Measurements from ENCODE around the gene TXLNA. TPM values are rescaled to one million over a fixed set of nuclear protein-coding genes. Genes with fewer than 3 reads are reported as not detected.

TXLNA gene
- total RNA-seq, 1 experiment from 2014 or later: 49.8 TPM

DNA sequence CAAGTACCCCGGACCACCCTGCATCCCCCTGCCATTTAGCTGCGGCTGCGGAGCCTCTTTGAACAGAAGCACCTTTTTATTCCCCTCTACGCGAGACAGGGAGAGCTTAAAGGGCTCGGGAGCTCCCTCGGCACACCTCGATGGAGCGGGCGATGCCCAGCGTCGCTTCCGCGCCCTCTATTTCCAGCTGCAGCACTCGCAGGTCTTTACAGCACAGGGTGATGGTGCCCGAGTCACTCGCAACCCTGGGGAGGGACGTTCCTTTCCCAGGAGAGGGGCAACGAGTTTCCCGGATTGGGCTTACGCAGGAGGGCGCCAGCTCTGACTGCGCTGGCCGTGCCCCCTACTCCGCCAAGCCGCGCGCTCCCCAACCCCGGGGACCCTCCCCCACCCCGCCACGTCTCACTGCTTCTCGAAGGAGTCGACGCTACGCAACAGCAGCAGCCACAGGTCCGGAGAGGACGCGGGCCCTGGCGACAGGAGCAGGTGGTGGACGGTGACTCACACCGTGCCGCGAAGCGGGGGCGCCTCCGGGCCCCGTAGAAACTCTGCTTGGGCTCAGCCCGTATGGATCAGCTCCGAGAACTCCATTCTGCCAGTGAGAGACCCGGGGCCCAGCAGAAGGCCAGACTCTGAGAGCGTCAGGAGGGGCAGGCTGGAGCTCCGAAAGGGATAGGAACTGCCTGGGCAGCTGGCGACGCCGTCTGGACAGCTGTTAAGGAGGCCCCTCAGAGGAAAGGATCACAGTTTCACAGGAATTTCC lies 61.7 kb downstream of the TXLNA start (continued):
- TF ChIP-seq MXD4 (CRISPR knock-in tag; IDR thresholded peaks at IDR 0.05; ENCODE audit: borderline replicate concordance) (no peak), ZNF317 (CRISPR knock-in tag; IDR thresholded peaks at IDR 0.05; ENCODE audit: borderline replicate concordance, low read depth) (no peak), SMAD3 (CRISPR knock-in tag; IDR thresholded peaks at IDR 0.05; ENCODE audit: borderline replicate concordance) (no peak), ESRRA (CRISPR knock-in tag; IDR thresholded peaks at IDR 0.05; ENCODE audit: borderline replicate concordance) (no peak), TEAD1 (CRISPR knock-in tag; IDR thresholded peaks at IDR 0.05) (0 out of 2 replicates have a peak, but pooled peaks have one; percentile 24)
- TF ChIP-seq, protein P1, sequence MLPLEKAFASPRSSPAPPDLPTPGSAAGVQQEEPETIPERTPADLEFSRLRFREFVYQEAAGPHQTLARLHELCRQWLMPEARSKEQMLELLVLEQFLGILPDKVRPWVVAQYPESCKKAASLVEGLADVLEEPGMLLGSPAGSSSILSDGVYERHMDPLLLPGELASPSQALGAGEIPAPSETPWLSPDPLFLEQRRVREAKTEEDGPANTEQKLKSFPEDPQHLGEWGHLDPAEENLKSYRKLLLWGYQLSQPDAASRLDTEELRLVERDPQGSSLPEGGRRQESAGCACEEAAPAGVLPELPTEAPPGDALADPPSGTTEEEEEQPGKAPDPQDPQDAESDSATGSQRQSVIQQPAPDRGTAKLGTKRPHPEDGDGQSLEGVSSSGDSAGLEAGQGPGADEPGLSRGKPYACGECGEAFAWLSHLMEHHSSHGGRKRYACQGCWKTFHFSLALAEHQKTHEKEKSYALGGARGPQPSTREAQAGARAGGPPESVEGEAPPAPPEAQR (CRISPR knock-in tag; IDR thresholded peaks at IDR 0.05): no peak
- TF ChIP-seq, protein P2, sequence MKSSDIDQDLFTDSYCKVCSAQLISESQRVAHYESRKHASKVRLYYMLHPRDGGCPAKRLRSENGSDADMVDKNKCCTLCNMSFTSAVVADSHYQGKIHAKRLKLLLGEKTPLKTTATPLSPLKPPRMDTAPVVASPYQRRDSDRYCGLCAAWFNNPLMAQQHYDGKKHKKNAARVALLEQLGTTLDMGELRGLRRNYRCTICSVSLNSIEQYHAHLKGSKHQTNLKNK (CRISPR knock-in tag; IDR thresholded peaks at IDR 0.05): no peak
- TF ChIP-seq, protein P3, sequence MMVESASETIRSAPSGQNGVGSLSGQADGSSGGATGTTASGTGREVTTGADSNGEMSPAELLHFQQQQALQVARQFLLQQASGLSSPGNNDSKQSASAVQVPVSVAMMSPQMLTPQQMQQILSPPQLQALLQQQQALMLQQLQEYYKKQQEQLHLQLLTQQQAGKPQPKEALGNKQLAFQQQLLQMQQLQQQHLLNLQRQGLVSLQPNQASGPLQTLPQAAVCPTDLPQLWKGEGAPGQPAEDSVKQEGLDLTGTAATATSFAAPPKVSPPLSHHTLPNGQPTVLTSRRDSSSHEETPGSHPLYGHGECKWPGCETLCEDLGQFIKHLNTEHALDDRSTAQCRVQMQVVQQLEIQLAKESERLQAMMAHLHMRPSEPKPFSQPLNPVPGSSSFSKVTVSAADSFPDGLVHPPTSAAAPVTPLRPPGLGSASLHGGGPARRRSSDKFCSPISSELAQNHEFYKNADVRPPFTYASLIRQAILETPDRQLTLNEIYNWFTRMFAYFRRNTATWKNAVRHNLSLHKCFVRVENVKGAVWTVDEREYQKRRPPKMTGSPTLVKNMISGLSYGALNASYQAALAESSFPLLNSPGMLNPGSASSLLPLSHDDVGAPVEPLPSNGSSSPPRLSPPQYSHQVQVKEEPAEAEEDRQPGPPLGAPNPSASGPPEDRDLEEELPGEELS (CRISPR knock-in tag; IDR thresholded peaks at IDR 0.05): peak; percentile 59; the same call in 1 of the 2 replicates
- TF ChIP-seq, protein P4, sequence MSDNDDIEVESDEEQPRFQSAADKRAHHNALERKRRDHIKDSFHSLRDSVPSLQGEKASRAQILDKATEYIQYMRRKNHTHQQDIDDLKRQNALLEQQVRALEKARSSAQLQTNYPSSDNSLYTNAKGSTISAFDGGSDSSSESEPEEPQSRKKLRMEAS (CRISPR knock-in tag; IDR thresholded peaks at IDR 0.05): peak; percentile 83
- TF ChIP-seq, protein P5, sequence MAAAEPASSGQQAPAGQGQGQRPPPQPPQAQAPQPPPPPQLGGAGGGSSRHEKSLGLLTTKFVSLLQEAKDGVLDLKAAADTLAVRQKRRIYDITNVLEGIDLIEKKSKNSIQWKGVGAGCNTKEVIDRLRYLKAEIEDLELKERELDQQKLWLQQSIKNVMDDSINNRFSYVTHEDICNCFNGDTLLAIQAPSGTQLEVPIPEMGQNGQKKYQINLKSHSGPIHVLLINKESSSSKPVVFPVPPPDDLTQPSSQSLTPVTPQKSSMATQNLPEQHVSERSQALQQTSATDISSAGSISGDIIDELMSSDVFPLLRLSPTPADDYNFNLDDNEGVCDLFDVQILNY (CRISPR knock-in tag; IDR thresholded peaks at IDR 0.05): peak; percentile 42; the same call in 1 of the 2 replicates

DNA sequence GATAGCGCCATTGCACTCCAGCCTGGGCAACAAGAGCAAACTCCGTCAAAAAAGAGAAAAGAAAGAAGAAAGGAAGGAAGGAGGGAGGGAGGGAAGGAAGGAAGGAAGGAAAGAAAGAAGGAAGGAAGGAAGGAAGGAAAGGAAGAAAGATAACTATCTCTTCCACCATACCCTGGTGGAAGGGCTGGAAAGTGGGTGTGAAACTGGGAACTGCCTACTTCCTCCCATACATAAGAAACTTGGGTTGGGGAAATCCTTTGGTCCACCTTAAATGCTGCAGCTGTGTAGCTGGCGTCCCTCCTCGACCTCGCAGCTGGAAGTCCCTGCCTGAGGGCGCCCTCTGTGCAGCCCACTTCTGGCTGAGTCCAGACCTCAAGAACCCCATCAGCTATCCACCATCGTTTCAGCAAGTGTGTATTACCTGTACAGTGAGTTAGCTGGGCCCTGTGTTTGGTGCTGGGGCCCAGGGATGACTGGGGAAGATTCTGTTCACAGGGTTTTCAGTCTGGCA lies 62.9 kb downstream of the TXLNA start:
- Mint-ChIP-seq H3K27me3 (ENCODE audit: low read depth) (peaks cover 3% of the 10 kb centered on the region; the same call in 1 of the 2 replicates), H3K36me3 (no peaks in the 10 kb centered on the region), H3K4me3 (peak overlapping the region; percentile 84), H3K4me1 (peaks cover 23% of the 10 kb centered on the region), H3K9me3 (no peaks in the 10 kb centered on the region), H3K27ac (peak overlapping the region; percentile 66; the same call in 1 of the 2 replicates)
- POLR2A ChIA-PET: interaction anchor here (0.6 kb wide), 1 partner anchor 142 kb away, joined by 3 read pairs; no protein-coding TSS in a partner anchor
- CTCF ChIA-PET: interaction anchor here (0.8 to 3.3 kb wide), 6 partner anchors 22 to 108 kb away, joined by 3 to 14 read pairs (median 4); no protein-coding TSS in a partner anchor
- ATAC-seq (no peak), DNase-seq (ENCODE audit: low spot score) (peak; percentile 23)
- TF ChIP-seq FOXK1 (CRISPR knock-in tag; IDR thresholded peaks at IDR 0.05) (no peak), JAZF1 (CRISPR knock-in tag; IDR thresholded peaks at IDR 0.05) (no peak), TCF7 (CRISPR knock-in tag; IDR thresholded peaks at IDR 0.05; ENCODE audit: low read depth) (no peak), CREM (CRISPR knock-in tag; IDR thresholded peaks at IDR 0.05) (no peak), CREB1 (CRISPR knock-in tag; IDR thresholded peaks at IDR 0.05) (no peak), FOXJ3 (CRISPR knock-in tag; IDR thresholded peaks at IDR 0.05; ENCODE audit: borderline replicate concordance) (no peak), ZNF416 (CRISPR knock-in tag; IDR thresholded peaks at IDR 0.05) (no peak), NR2C2 (CRISPR knock-in tag; IDR thresholded peaks at IDR 0.05) (no peak), GTF2I (CRISPR knock-in tag; conservative IDR thresholded peaks at IDR 0.05) (no peak), SMAD4 (CRISPR knock-in tag; IDR thresholded peaks at IDR 0.05) (no peak), NR1H2 (CRISPR knock-in tag; IDR thresholded peaks at IDR 0.05) (no peak), ZNF317 (CRISPR knock-in tag; IDR thresholded peaks at IDR 0.05; ENCODE audit: borderline replicate concordance, low read depth) (no peak)
- TF ChIP-seq, protein P6, sequence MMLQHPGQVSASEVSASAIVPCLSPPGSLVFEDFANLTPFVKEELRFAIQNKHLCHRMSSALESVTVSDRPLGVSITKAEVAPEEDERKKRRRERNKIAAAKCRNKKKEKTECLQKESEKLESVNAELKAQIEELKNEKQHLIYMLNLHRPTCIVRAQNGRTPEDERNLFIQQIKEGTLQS (CRISPR knock-in tag; conservative IDR thresholded peaks at IDR 0.05): no peak
- TF ChIP-seq, protein P2 (CRISPR knock-in tag; IDR thresholded peaks at IDR 0.05): no peak
- TF ChIP-seq, protein P7, sequence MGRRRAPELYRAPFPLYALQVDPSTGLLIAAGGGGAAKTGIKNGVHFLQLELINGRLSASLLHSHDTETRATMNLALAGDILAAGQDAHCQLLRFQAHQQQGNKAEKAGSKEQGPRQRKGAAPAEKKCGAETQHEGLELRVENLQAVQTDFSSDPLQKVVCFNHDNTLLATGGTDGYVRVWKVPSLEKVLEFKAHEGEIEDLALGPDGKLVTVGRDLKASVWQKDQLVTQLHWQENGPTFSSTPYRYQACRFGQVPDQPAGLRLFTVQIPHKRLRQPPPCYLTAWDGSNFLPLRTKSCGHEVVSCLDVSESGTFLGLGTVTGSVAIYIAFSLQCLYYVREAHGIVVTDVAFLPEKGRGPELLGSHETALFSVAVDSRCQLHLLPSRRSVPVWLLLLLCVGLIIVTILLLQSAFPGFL (CRISPR knock-in tag; IDR thresholded peaks at IDR 0.05; ENCODE audit: borderline replicate concordance): no peak
- TF ChIP-seq, protein P8, sequence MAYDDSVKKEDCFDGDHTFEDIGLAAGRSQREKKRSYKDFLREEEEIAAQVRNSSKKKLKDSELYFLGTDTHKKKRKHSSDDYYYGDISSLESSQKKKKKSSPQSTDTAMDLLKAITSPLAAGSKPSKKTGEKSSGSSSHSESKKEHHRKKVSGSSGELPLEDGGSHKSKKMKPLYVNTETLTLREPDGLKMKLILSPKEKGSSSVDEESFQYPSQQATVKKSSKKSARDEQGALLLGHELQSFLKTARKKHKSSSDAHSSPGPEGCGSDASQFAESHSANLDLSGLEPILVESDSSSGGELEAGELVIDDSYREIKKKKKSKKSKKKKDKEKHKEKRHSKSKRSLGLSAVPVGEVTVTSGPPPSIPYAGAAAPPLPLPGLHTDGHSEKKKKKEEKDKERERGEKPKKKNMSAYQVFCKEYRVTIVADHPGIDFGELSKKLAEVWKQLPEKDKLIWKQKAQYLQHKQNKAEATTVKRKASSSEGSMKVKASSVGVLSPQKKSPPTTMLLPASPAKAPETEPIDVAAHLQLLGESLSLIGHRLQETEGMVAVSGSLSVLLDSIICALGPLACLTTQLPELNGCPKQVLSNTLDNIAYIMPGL (CRISPR knock-in tag; IDR thresholded peaks at IDR 0.05): no peak
